ENCODE results near the gene MGAT4D.
"Not testable (repeated sequence)": the region's sequence is repeated elsewhere in the genome, so short reads cannot be mapped to it uniquely, and the experiment has no call there.

MGAT4D gene

GRCh38 chr4:140444347-140444746 is 53.7 kb downstream of the MGAT4D start:
- not testable (repeated sequence) for DNase-seq (ENCODE audit: low read depth in 4 of 4, low spot score in 1 of 4)

GRCh38 chr4:140439644-140440142 is 58.4 kb downstream of the MGAT4D start:
- DNase-seq (ENCODE audit: low read depth in 4 of 4, low spot score in 1 of 4): no peak

GRCh38 chr4:140427919-140428471 is 70.1 kb downstream of the MGAT4D start:
- no peak for DNase-seq (ENCODE audit: low read depth in 4 of 4, low spot score in 1 of 4)

GRCh38 chr4:140427106-140427918 is 70.8 kb downstream of the MGAT4D start, which contains the start of gene CLGN:
Gene CLGN (minus strand): TSS chr4:140427648. CDS start chr4:140413078, 14,570 bp downstream.
- peak in 3 of 4 experiments; percentile 22 to 57 (median 30) for DNase-seq (ENCODE audit: low read depth in 4 of 4, low spot score in 1 of 4)

- DNase-seq (ENCODE audit: low read depth in 4 of 4, low spot score in 1 of 4): peak in 1 of 4 experiments; percentile 1
Measured at GRCh38 chr4:140426610-140427105, 71.4 kb downstream of the MGAT4D start.

- DNase-seq (ENCODE audit: low read depth in 4 of 4, low spot score in 1 of 4): no peak
Measured at GRCh38 chr4:140423106-140423505, 75.0 kb downstream of the MGAT4D start.

GRCh38 chr4:140413130-140413969 is 84.7 kb downstream of the MGAT4D start:
- DNase-seq (ENCODE audit: low read depth in 4 of 4, low spot score in 1 of 4): not testable (repeated sequence)

GRCh38 chr4:140408974-140409373 is 89.1 kb downstream of the MGAT4D start:
- DNase-seq (ENCODE audit: low read depth in 4 of 4, low spot score in 1 of 4): no peak

GRCh38 chr4:140406292-140406691 is 91.8 kb downstream of the MGAT4D start:
- DNase-seq (ENCODE audit: low read depth in 4 of 4, low spot score in 1 of 4): no peak

- DNase-seq (ENCODE audit: low read depth in 4 of 4, low spot score in 1 of 4): no peak
Measured at GRCh38 chr4:140400111-140400510, 98.0 kb downstream of the MGAT4D start.

GRCh38 chr4:140395668-140396067 is 102.4 kb downstream of the MGAT4D start:
- DNase-seq (ENCODE audit: low read depth in 4 of 4, low spot score in 1 of 4): no peak
